CD4-positive, alpha-beta T cell treated with Interleukin-2 at 100 ng/mL for 4 hours (primary cell): ENCODE measurements around the gene PCDHGA7.
A peak's percentile ranks its signal among the peaks of the same experiment; 100 is the strongest.
"Not testable (repeated sequence)": the region's sequence is repeated elsewhere in the genome, so short reads cannot be mapped to it uniquely, and the experiment has no call there.

Source experiments
- DNase-seq: peaks from one replicate; pipeline ENCODE4 v3.0.0-alpha.2; 2020; ENCODE audit warnings: low spot score

The PCDHGA7 gene

DNA sequence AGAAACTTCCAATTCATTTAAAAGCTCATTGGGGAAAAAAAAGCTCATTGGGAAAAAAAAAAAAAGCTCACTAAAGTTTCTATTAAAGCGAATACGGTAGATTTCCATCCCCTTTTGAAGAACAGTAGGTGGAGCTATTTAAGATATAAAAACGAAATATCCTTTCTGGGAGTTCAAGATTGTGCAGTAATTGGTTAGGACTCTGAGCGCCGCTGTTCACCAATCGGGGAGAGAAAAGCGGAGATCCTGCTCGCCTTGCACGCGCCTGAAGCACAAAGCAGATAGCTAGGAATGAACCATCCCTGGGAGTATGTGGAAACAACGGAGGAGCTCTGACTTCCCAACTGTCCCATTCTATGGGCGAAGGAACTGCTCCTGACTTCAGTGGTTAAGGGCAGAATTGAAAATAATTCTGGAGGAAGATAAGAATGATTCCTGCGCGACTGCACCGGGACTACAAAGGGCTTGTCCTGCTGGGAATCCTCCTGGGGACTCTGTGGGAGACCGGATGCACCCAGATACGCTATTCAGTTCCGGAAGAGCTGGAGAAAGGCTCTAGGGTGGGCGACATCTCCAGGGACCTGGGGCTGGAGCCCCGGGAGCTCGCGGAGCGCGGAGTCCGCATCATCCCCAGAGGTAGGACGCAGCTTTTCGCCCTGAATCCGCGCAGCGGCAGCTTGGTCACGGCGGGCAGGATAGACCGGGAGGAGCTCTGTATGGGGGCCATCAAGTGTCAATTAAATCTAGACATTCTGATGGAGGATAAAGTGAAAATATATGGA is 48.0 kb downstream of the PCDHGA7 start, which contains the start of gene PCDHGA12:
Gene PCDHGA12 (plus strand): TSS at position 176 of the 782 bp plus-strand sequence. CDS start 253 bp downstream, at position 429.
- DNase-seq: peak; percentile 14

DNA sequence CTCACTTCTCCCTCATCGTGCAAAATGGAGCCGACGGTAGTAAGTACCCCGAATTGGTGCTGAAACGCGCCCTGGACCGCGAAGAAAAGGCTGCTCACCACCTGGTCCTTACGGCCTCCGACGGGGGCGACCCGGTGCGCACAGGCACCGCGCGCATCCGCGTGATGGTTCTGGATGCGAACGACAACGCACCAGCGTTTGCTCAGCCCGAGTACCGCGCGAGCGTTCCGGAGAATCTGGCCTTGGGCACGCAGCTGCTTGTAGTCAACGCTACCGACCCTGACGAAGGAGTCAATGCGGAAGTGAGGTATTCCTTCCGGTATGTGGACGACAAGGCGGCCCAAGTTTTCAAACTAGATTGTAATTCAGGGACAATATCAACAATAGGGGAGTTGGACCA is 48.7 kb downstream of the PCDHGA7 start:
- no peak for DNase-seq

DNA sequence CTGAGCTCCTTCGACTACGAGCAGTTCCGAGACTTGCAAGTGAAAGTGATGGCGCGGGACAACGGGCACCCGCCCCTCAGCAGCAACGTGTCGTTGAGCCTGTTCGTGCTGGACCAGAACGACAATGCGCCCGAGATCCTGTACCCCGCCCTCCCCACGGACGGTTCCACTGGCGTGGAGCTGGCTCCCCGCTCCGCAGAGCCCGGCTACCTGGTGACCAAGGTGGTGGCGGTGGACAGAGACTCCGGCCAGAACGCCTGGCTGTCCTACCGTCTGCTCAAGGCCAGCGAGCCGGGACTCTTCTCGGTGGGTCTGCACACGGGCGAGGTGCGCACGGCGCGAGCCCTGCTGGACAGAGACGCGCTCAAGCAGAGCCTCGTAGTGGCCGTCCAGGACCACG is 49.8 kb downstream of the PCDHGA7 start:
- not testable (repeated sequence) for DNase-seq

DNA sequence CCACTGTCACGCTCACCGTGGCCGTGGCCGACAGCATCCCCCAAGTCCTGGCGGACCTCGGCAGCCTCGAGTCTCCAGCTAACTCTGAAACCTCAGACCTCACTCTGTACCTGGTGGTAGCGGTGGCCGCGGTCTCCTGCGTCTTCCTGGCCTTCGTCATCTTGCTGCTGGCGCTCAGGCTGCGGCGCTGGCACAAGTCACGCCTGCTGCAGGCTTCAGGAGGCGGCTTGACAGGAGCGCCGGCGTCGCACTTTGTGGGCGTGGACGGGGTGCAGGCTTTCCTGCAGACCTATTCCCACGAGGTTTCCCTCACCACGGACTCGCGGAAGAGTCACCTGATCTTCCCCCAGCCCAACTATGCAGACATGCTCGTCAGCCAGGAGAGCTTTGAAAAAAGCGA is 50.2 kb downstream of the PCDHGA7 start:
- not testable (repeated sequence) for DNase-seq

DNA sequence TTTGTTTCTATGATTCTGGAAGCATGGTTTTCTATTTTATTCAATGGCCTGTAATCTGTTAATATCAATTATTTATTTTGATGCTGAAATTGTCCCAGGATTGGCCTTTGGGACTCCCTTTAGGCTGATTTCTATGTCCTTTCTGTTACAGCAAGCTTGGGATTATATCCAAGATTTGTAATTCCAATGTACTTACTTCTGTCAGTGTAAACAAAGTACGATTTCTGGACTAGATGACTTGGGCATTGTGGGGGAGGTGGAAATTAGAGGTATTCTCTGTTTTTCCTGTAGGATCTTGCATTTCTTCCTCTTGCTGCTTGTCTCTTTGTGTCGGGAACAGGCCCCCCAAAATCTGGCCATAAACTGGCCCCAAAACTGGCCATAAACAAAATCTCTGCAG is 51.5 kb downstream of the PCDHGA7 start:
- no peak for DNase-seq
